ENCODE measurements around the gene SPEN.

- no peak for TF ChIP-seq CTCF (IDR thresholded peaks at IDR 0.05)
- no peak for TF ChIP-seq ZFX (IDR thresholded peaks at IDR 0.05; ENCODE audit: borderline replicate concordance)
Observed at GRCh38 chr1:15799004-15799867, 48.3 kb upstream of the SPEN start.

All from 22Rv1 (cell line).